ENCODE measurements around the gene LRP1B. TPM values are rescaled to one million over a fixed set of nuclear protein-coding genes. Genes with fewer than 3 reads are reported as not detected.

The LRP1B gene
- total RNA-seq, 2 experiments from 2014 or later: not detected

DNA sequence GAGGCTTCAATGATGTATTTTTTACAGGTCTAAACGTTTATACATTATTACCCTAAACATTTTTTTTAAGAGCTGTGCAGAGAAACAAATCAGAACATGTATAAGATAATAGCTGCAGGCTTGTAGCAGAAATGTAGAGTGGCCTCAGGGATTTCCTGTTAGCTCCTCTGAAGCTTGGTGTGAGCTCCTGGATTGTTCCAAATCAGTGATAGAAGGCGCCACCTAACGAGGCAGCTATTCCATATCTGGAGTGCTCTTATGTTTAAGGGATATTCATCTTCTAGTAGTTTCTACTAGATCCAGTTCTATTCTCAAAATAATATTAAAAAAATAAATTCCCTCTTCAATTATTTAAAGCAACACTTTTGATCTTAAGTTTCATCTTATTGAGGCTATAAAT lies 93.1 kb downstream of the LRP1B start:
- Mint-ChIP-seq H3K4me1 (no peaks in the 10 kb centered on the region), H3K36me3 (ENCODE audit: low read depth) (no peaks in the 10 kb centered on the region), H3K9me3 (ENCODE audit: low read depth) (peaks cover 2% of the 10 kb centered on the region), H3K27ac (no peak overlapping the region), H3K4me3 (no peak overlapping the region), H3K27me3 (no peaks in the 10 kb centered on the region)
- POLR2A ChIA-PET: no interaction called here
- ATAC-seq: no peak
- intact Hi-C loops (cut with DNase I, micrococcal nuclease): no loop called here
- CTCF ChIA-PET: no interaction called here
- DNase-seq: no peak

DNA sequence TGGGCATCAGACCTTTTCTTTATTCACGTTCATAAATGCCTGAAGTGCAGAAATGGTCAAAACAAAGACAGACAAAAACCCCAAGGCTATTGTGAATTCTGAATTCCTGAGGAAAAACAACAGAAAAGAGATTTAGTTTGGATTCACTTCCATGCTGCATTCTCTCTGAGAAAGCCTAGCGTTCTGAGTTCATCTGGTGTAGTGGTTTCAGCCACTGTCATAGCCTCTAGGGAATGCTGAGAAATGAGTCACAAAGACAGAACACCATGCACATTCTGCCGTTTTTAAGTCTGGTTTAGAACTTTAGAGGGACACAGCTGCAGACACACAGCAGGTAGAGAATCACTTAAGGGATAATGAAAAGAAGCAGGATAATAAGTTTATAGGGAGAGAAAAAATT lies 93.8 kb downstream of the LRP1B start:
- ChIA-PET CTCF (no interaction called here), POLR2A (no interaction called here)
- no peak overlapping the region for H3K4me3 Mint-ChIP-seq
- H3K27me3 Mint-ChIP-seq: no peaks in the 10 kb centered on the region
- no peak overlapping the region for H3K27ac Mint-ChIP-seq
- intact Hi-C loops (cut with DNase I, micrococcal nuclease): no loop called here
- H3K9me3 Mint-ChIP-seq (ENCODE audit: low read depth): peaks cover 4% of the 10 kb centered on the region
- ATAC-seq (no peak), DNase-seq (no peak)
- H3K4me1 Mint-ChIP-seq: no peaks in the 10 kb centered on the region
- no peaks in the 10 kb centered on the region for H3K36me3 Mint-ChIP-seq (ENCODE audit: low read depth)

DNA sequence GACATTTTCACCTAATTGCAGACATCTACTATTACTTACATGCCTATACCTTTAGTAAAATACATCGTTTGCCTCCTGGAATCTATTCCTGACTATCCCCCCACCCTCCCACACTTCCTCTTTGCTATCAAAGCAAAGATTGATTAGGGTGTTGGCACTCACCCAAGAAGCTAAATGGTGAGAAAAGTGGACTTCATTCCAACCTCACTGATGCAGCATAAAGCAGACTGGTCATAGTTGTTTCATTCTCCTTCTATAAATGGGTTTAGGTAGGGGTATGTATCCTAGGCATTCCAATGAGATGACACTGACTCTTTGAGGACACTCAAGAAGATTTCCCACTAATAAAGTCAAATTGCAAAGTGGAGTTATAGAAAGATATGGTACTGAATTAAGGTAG lies 97.4 kb downstream of the LRP1B start:
- H3K36me3 Mint-ChIP-seq (ENCODE audit: low read depth): no peaks in the 10 kb centered on the region

DNA sequence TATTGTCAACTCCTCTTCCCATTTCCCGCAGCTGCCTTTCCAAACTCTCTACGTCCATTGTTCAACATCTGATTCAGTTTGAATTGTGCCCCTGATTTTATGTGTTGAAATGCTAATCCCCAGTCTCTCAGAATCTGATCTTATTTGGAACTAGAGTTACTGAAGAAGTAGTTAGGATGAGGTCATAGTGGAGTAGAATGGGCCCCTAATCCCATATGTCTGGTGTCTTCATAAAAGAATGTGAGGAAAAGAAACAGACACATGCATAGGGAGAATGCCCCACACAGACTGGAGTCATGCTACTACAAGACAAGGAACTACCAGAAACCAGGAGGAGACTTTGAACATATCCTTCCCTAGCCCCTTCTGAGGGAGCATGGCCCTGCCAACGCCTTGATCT lies 99.2 kb downstream of the LRP1B start:
- Mint-ChIP-seq H3K9me3 (ENCODE audit: low read depth) (peaks cover 6% of the 10 kb centered on the region), H3K27me3 (no peaks in the 10 kb centered on the region), H3K36me3 (ENCODE audit: low read depth) (no peaks in the 10 kb centered on the region), H3K27ac (no peak overlapping the region), H3K4me3 (no peak overlapping the region), H3K4me1 (no peaks in the 10 kb centered on the region)
- ChIA-PET POLR2A (no interaction called here), CTCF (no interaction called here)
- intact Hi-C loops (cut with DNase I, micrococcal nuclease): no loop called here
- DNase-seq: no peak
- no peak for ATAC-seq

More for the DNA sequence above, 97.4 kb downstream of the LRP1B start:
- DNase-seq (no peak), ATAC-seq (no peak)
- ChIA-PET POLR2A (no interaction called here), CTCF (no interaction called here)
- H3K27ac Mint-ChIP-seq: no peak overlapping the region
- no peak overlapping the region for H3K4me3 Mint-ChIP-seq
- intact Hi-C loops (cut with DNase I, micrococcal nuclease): no loop called here
- no peaks in the 10 kb centered on the region for H3K27me3 Mint-ChIP-seq
- peaks cover 6% of the 10 kb centered on the region for H3K9me3 Mint-ChIP-seq (ENCODE audit: low read depth)
- H3K4me1 Mint-ChIP-seq: no peaks in the 10 kb centered on the region

DNA sequence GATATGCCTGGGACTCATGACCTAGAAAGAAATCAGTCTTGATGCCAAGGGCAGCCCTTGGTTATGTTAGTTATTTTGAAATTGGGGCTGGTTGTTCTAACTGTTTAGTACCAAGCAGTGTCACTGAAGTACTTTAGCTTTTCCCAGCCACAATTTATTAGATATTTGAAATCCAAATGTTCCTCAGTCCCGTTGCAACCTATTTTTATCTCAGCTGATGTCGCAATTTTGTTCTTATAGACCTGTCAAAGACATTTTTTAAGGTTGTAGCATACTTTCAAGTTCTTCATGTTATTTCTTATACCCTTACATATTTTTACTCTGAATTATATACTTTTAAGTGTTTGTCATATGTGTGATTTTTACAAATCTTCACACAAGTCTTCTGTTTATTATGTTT lies 100.1 kb downstream of the LRP1B start:
- Mint-ChIP-seq H3K9me3 (ENCODE audit: low read depth) (peaks cover 6% of the 10 kb centered on the region), H3K4me3 (no peak overlapping the region), H3K36me3 (ENCODE audit: low read depth) (no peaks in the 10 kb centered on the region), H3K27ac (no peak overlapping the region), H3K4me1 (no peaks in the 10 kb centered on the region), H3K27me3 (no peaks in the 10 kb centered on the region)
- intact Hi-C loops (cut with DNase I, micrococcal nuclease): no loop called here
- ChIA-PET POLR2A (no interaction called here), CTCF (interaction anchor here (0.7 kb wide), 1 partner anchor 73 kb away, joined by 5 read pairs; no protein-coding TSS in a partner anchor)
- no peak for DNase-seq
- no peak for ATAC-seq

DNA sequence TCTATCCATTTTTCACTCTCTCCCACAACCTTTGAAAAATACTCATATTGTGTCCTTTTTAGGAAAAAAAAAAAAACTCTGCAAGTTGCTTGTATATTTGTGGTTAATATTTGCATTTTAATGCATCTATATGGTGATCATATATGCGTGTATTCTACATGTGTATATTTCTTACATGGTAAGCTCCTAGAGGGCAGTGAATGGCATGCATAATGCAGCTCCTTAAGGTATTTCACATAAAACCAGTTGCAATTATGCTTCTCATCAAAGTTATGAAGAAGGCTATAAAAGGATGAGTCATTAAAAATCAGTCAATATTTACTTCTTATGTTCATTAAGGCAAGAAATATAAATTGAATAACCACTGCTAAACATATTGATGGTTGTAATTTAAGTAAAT lies 100.8 kb downstream of the LRP1B start:
- Mint-ChIP-seq H3K4me3 (no peak overlapping the region), H3K27ac (no peak overlapping the region), H3K27me3 (no peaks in the 10 kb centered on the region), H3K9me3 (ENCODE audit: low read depth) (peaks cover 6% of the 10 kb centered on the region), H3K36me3 (ENCODE audit: low read depth) (no peaks in the 10 kb centered on the region), H3K4me1 (no peaks in the 10 kb centered on the region)
- ATAC-seq (no peak), DNase-seq (no peak)
- ChIA-PET POLR2A (no interaction called here), CTCF (interaction anchor here (0.7 kb wide), 1 partner anchor 72 kb away, joined by 5 read pairs; no protein-coding TSS in a partner anchor)
- intact Hi-C loops (cut with DNase I, micrococcal nuclease): no loop called here

DNA sequence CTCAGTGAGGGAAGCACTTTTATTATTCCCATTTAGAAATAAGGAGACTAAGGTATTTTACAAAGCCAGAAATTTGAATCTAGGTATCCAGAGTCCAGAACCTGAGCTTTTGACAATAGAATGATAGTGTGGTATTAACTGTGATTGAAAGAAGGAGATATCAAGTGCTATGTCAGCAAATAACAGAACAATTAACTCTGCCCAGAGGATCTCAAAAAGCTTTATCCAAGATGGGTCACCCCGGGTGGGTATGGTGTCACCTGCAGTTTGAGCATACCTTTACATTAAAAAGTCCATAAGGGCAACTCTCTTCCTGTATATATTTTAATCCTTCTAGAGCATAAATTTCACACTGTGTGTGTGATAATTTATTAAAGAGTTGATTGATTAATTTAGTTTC lies 105.4 kb downstream of the LRP1B start:
- Mint-ChIP-seq H3K36me3 (ENCODE audit: low read depth) (no peaks in the 10 kb centered on the region), H3K9me3 (ENCODE audit: low read depth) (no peaks in the 10 kb centered on the region), H3K4me3 (no peak overlapping the region), H3K27ac (no peak overlapping the region), H3K4me1 (no peaks in the 10 kb centered on the region), H3K27me3 (no peaks in the 10 kb centered on the region)
- CTCF ChIA-PET: no interaction called here
- DNase-seq (no peak), ATAC-seq (no peak)
- POLR2A ChIA-PET: no interaction called here
- intact Hi-C loops (cut with DNase I, micrococcal nuclease): no loop called here

DNA sequence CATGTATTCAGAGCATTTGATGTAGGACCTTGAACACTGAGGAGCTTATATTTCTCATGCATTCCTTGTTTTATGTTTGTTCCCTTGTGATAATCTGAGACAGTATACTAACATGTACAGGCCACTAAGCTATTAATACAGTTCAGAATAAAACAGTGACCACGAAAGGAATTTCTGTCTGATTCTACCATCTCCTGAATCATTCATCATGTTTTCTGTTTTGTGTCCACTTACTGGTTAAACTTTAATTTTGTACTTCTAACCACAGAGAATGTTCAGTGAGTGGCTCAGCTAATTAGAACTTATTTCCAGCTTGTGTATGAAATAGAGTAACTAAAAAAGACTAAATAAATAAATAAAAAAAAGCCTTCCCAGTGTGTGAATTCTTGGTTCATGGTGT lies 110.4 kb downstream of the LRP1B start:
- intact Hi-C loops (cut with DNase I, micrococcal nuclease): no loop called here
- H3K27ac Mint-ChIP-seq: no peak overlapping the region
- DNase-seq (no peak), ATAC-seq (no peak)
- POLR2A ChIA-PET: no interaction called here
- H3K27me3 Mint-ChIP-seq: no peaks in the 10 kb centered on the region
- no peaks in the 10 kb centered on the region for H3K4me1 Mint-ChIP-seq
- CTCF ChIA-PET: no interaction called here
- no peaks in the 10 kb centered on the region for H3K36me3 Mint-ChIP-seq (ENCODE audit: low read depth)
- H3K9me3 Mint-ChIP-seq (ENCODE audit: low read depth): no peaks in the 10 kb centered on the region
- no peak overlapping the region for H3K4me3 Mint-ChIP-seq

DNA sequence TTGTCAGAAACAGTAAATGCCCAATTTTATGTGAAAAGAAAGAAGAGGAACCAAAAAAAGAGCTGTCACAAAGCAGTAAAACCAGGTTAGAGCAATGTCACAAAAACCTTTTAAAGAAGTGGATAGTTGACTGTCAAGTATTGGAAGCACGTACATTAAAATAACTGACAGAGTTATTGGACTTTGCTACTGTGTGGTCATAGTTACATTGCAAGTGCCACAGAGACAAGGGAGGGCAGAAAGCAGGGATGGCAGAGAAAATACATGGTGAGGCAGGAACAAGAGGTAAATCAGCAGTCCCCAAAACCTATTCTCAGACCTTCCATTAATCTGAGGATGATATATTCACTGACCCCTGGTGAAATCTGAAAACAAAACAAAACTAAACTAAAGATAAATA lies 116.3 kb downstream of the LRP1B start:
- CTCF ChIA-PET: no interaction called here

DNA sequence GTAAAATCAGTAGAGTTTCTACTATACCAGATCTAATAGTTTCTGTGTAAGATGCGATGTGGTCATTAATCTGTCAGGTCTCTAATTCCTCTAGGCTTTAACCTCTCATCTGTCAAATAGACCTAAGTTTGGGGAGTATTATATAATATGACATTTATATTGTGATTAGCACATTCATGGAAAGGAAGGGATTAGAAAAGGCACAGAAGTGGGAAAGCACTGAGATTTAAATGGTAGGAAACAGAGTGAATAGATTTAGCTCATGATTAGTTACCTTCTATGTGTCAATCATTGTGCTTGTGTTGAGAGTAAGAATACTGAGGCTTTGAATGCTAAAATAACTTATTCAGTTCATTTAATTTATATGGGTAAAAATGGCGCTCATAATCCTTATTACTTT lies 118.0 kb downstream of the LRP1B start:
- intact Hi-C loops (cut with DNase I, micrococcal nuclease): no loop called here
- ATAC-seq (no peak), DNase-seq (no peak)
- Mint-ChIP-seq H3K9me3 (ENCODE audit: low read depth) (no peaks in the 10 kb centered on the region), H3K4me1 (no peaks in the 10 kb centered on the region), H3K4me3 (no peak overlapping the region), H3K27ac (no peak overlapping the region), H3K36me3 (ENCODE audit: low read depth) (no peaks in the 10 kb centered on the region), H3K27me3 (no peaks in the 10 kb centered on the region)
- ChIA-PET CTCF (no interaction called here), POLR2A (no interaction called here)

More for the DNA sequence above, 116.3 kb downstream of the LRP1B start:
- POLR2A ChIA-PET: no interaction called here
- DNase-seq (no peak), ATAC-seq (no peak)
- no peaks in the 10 kb centered on the region for H3K4me1 Mint-ChIP-seq
- no peaks in the 10 kb centered on the region for H3K36me3 Mint-ChIP-seq (ENCODE audit: low read depth)
- no peak overlapping the region for H3K27ac Mint-ChIP-seq
- intact Hi-C loops (cut with DNase I, micrococcal nuclease): no loop called here
- H3K27me3 Mint-ChIP-seq: no peaks in the 10 kb centered on the region
- H3K9me3 Mint-ChIP-seq (ENCODE audit: low read depth): no peaks in the 10 kb centered on the region
- no peak overlapping the region for H3K4me3 Mint-ChIP-seq

DNA sequence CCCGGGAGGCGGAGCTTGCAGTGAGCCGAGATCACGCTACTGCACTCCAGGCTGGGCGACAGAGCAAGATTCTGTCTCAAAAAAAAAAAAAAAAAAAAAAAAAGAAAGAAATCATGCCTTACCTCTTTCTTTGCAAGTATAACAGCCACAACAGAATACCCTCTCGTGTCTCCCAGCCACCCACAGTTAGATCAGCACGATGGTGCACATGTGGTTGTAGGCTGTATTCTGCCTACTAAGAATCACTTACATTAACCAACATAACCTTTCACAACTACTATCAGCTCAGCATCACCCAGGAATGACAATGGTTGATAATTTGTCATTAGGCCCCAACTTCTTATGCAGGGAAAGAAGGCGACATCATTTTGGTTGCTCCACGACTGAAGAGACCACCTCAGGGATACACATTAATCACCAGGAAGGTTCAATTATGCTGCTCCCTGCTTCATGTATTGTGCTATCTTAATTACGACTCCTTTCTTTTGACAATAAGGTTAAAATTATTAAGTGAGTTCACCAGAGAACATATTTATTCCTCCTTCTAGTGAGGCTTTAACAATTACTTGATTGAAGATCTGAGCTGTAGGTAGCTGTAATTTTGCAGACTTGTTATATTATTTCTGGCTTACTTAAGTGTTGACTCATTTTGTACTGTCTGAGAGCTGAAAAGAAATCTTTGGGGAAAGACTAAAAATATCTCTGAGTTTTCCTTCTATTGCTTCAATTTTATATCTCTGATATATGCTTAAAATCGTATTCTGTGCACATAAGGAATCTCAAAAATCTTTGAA lies 120.1 kb downstream of the LRP1B start:
- ChIA-PET CTCF (interaction anchor here (0.6 kb wide), 1 partner anchor 15 kb away, joined by 3 read pairs; no protein-coding TSS in a partner anchor), POLR2A (no interaction called here)
- ATAC-seq: no peak

DNA sequence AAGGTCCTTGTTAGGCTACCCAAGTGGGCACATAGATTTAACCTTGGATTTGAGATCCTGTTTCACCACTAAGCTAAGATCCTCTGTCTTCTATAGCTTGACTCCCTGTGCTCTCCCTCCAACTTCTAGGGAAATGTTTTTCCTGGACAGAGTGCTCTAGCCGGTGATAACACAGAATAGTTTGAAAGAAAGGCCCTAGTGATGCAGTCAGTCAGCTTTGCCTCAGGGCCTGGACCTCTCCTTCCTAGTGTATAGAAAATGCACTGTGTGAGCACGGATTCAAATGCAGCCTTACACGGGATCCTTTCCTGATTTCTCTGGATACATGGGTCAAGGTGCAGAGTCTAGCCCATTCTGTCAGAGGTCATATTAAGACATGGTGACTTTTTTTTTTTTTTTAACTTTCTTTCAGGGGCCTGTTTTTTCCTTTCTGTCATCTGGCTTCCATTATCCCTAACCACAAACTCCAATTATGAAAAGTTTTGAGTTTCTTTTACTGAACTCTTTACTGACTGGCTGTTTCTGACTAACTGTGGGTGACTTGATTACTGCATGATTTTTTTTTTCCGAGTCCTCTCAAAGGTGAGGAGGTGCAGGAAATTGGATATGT lies 122.6 kb downstream of the LRP1B start:
- CTCF ChIA-PET: interaction anchor here (0.7 kb wide), 1 partner anchor 727 kb away, joined by 3 read pairs; no protein-coding TSS in a partner anchor
- intact Hi-C loops (cut with DNase I, micrococcal nuclease): no loop called here
- POLR2A ChIA-PET: no interaction called here
- Mint-ChIP-seq H3K27me3 (no peaks in the 10 kb centered on the region), H3K36me3 (ENCODE audit: low read depth) (no peaks in the 10 kb centered on the region), H3K4me3 (no peak overlapping the region), H3K27ac (no peak overlapping the region), H3K4me1 (no peaks in the 10 kb centered on the region), H3K9me3 (ENCODE audit: low read depth) (no peaks in the 10 kb centered on the region)
- ATAC-seq: no peak
- DNase-seq: no peak

More for the DNA sequence above, 120.1 kb downstream of the LRP1B start:
- no peak overlapping the region for H3K27ac Mint-ChIP-seq
- H3K4me3 Mint-ChIP-seq: no peak overlapping the region
- no peak for DNase-seq
- no peaks in the 10 kb centered on the region for H3K4me1 Mint-ChIP-seq
- no peaks in the 10 kb centered on the region for H3K27me3 Mint-ChIP-seq
- H3K36me3 Mint-ChIP-seq (ENCODE audit: low read depth): no peaks in the 10 kb centered on the region
- no peaks in the 10 kb centered on the region for H3K9me3 Mint-ChIP-seq (ENCODE audit: low read depth)
- intact Hi-C loops (cut with DNase I, micrococcal nuclease): no loop called here
